GM18861 (cell line): ENCODE results near the gene ZBTB44.

Experiments used
- ATAC-seq: cut with Tn5 transposase; IDR thresholded peaks from one replicate; pipeline ENCODE4 v1.9.1; 2021; ENCODE audit not compliant: unreplicated experiment

Gene ZBTB44

DNA sequence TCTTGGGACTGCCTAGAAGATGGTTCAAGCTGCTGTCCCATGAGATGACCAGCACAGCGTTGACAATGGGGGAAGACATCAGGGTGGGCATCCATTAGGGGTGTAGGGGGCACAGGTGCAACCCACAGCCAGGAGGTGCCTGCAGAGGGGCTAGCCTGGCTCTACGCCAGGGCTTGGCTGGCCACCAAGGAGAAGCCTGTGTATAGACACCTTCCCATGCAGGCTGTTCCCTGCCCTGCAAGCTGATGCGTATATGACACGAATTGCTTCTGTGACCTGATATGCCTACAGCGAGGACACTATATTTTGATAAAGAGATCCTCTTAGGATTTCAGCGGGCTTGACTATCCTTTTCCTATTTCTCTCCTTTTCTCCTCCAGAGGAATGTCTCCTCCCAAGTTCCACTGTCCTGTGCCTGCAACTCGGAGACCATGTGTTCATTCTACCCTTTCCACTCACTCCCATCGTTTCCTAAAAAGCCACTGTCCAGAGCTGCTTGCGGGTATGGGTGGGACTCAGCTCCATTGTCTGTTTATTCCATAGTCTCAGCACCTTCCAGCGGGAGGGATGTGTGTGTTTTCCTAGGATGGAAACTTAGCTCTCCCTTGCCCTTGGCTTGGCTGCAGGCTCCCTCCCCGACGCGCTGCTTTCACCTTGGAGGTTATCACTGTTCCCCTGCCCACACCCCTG is 99.0 kb downstream of the ZBTB44 start:
- ATAC-seq, result no peak

DNA sequence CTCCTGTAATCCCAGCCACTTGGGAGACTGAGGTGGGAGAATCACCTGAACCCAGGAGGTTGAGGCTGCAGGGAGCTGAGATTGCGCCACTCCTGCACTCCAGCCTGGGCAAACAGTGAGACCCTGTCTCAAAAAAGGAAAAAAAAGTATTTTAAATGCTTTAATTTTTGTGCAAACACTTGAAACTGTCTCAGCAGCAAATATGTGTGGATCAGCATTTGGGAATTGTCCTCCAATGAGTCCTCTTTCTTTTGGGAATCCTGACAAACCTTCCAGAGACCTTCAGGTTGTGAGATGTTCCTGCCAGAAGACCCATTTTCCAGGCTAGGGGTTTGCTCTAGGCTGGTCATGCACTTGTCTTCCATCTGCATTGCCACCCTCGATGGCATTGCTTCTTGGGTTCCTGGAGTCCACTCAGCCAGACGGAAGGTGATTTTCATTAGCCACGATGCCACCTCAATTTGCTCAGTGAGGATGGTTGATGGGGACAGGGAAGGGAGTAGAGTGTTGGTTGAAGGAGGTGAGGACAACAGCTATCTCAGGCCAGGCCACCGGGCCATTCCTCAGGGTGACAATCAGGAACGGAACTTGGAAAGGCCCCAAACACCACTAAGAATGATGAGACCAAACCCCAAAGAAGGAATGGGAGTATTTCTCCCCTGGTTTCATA is 99.7 kb downstream of the ZBTB44 start:
- ATAC-seq, result no peak

DNA sequence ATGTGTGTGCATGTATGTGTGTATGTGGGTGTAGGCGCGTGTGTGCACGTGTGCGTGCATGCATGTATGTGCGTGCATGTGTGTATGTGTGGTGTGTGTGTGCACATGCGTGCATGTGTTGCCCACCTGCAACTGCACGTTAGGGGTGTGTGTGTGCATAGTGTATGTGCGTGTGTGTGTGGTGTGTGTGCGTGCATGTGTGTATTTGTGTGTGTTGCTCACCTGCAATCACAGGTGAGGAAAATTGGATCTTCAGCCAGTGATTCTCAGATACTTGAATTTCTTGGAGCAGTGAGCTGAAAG is 100.8 kb downstream of the ZBTB44 start:
- ATAC-seq, result no peak

DNA sequence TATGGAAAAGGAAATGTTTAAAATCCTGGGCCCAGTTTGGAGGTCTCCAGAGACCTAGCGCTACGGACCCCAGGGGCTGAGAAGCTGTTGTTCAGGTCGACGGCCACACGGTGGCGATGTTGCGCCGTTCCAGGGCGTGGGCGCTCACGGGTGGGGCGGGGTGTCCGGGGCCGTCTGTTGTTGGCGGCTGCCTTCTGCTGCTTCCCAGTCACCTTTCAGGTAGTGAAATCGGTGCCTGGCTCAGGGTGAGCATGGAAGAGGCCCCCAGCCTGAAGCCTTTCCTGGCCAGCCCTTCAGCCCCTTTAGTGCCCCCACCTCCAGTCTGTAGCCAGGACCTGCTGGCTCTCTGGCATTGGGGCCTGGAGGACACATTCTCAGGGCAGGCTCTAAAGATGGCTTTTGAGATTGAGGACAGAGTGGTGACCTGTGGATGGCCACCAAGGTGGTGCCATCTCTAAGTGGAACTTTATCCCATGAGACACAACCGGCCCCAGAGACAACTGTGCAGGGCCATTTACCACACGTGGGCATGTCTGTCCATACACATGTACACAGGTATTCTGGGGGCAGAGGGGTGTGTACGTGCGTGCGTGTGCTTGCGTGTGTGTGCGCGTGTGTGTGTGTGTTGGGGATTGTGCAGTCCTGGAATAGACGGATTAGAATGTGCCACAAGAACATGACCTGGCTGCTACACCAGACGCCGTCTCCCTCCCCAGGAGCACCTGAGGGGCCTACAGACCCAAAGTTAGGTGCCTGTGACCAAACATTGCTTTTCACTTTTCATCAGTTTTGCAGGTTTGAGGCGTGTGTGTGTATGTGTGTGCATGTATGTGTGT is 101.4 kb downstream of the ZBTB44 start:
- ATAC-seq, result peak; percentile 65

GRCh38 chr11:130212431-130212961 is 102.2 kb downstream of the ZBTB44 start:
- ATAC-seq, result no peak

- no peak for ATAC-seq
Measured at GRCh38 chr11:130211781-130212401, 102.8 kb downstream of the ZBTB44 start.

DNA sequence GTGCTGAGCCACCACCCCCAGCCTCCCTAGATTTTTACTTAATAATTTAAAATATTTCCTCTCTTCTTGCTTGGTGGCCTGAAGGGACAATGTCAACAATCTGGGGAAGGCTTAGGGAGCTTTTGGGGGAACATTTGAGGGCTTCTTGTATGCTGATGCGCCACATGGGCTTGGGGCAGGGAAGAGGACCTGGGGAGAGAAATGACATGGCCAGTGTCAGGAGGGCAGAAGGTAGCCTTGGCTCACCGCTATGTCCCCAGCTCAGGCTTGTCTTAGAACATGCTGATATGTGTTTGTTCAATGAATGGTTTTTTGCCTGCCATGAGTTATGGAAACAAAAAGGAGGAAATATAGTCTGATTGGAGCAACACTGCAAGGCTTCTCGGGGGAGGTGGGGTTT is 103.6 kb downstream of the ZBTB44 start:
- no peak for ATAC-seq

- no peak for ATAC-seq
Measured at GRCh38 chr11:130209954-130210854, 104.5 kb downstream of the ZBTB44 start.

- ATAC-seq, result no peak
Measured at GRCh38 chr11:130209128-130209932, 105.4 kb downstream of the ZBTB44 start.

GRCh38 chr11:130208241-130209127 is 106.2 kb downstream of the ZBTB44 start:
- ATAC-seq, result no peak

DNA sequence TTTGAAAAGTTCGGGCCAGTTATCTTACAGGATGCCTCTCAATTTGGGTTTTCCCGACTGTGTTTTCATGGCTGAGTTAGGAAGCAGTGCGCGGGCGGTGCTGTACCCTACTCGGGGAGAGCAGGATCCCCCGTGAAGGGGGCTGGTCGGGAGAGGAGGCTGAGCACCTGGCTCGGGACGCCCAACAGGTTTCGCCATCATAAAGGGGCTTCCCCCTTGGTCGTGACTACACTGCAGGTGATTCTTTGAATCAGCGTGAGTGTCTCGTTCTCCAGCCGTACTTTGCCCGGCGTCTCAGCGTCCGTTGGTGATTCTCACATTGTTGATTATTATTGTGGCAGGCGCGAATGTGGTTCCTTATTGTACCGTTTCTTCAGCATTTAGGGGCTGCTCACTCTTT is 108.6 kb downstream of the ZBTB44 start:
- ATAC-seq, result no peak

- no peak for ATAC-seq
Measured at GRCh38 chr11:130204703-130205095, 110.0 kb downstream of the ZBTB44 start.

DNA sequence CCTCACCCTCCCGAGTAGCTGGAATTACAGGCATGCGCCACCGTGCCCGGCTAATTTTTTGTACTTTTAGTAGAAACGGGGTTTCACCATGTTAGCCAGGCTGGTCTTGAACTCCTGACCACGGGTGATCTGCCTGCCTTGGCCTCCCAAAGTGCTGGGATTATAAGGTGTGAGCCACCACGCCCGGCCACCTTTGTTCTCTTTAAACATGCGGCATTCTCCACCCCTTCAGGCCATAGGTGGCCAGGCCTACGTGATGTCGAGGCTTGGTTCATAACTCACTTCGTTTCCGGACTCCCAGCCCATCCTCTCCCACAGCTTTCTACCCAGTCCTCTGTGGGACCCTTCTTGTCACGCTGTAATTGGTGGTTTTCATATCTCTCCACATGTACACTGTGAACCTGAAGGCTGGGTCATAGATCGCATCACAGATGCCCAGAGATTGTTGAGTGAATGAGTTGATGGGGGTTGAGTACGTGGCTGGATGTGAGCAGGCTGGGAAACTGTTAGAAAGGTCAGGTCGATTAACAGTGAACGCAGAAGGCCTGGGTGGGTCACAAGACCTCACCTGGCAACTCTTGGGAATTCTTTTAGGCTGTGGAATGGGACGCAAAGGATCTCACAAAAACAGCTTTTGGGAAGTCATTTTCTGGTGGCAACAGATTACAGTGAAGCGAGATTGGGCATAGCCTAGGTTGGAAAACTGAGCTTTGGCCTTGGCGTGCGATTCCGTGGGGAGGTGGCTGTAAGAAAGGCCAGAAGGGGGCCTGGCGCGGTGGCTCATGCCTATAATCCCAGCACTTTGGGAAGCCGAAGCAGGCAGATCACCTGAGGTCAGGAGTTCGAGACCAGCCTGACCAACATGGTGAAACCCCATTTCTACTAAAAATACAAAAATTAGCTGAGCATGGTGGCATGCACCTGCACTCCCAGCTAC is 110.7 kb downstream of the ZBTB44 start:
- no peak for ATAC-seq

DNA sequence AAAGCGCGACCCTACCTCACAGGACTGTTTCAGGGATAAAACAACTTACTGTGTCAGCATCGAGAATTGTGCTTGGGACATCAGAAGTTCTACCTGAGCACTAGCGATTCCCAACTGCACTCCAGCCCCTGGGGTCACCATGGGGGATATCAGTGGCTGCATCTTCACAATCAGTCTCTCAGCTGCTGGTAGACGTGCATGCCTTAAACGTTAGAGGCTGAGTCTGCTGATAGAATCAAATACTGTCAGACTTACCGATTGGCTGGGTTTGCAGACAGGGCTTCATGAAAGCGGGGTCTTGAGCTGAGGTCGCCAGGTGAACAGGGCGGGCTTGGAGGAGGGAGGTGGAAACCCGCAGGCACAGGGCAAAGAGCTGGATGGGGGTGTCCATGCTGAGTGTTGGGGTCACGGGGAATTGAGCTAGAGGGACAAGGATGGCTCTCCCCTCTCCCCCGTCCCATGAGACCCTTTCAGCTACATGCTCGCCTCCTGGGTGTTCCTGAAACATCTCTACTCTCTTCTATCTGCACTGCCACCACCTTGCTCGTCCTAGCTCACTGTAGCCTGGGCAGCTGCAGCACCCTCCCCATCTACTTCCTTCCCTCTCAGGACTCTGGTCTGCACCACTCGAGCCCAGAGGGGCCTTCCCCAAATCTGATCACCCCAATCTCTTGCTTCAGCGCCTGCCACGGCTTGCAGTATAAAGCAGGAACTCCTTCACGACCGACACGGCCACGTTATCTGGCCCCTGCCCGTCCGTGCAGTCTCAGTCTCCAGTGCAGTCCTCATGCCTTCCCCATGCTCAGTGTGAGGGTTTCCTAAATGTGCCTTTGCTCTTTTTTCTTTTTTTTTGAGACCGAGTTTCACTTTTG is 111.7 kb downstream of the ZBTB44 start:
- no peak for ATAC-seq

DNA sequence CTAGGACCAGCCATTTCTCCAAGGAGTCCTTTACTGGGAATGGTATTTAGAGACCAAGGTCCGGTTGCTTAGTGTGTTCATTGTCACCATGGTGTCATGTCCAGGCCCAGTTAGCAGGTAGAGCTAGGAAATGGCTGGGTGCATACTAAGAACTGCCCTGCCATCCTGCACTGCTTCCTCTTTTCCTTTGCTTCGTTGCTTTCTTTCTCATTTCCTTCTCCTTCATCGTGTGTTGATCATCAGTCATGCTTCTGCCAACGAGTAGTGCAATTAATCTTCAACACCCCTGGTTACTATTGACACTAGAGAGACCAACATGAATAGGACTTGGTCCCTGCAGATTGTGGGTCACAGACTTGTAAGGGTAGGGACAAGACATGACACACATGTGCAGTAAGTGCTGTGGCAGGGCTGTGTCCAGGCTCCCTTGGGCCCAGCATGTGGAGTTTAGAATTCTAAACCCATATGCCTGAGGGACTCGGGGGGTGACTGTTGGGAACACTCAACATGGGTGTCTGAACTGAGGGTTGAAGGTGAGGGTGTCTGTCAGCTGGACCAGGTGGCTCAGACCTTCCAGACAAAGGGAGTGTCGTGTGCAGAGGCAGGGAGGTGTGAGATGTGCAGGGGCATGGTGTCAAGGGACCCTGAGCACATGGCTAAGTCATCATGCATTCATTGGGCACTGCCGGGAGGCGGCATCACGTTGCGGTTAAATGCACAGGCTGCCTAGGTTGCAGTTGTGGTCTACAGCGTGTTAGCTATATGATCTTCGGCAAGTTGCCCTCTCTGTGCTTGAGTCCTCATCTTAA is 112.5 kb downstream of the ZBTB44 start:
- ATAC-seq, result no peak

DNA sequence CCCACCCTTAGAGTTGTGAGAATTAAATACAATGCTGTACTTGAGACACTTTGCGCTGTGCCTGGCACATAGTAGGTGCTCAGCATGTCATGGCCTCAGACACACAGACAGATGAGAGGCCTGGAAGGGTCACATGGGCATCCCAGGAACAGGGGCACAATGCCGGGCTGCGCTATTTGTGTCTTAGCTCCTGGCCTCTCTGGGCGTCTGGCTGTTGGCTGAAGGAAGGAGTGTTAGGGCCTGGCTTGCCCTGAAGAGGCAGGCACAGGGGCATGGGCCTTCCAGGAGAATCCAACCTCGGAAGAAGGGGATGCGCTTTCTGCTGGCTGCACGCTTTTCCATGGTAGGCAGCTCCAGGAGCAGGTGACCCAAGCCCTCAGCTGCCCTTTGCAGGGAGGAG is 113.7 kb downstream of the ZBTB44 start:
- ATAC-seq, result no peak
